Astrocyte of the spinal cord (primary cell): ENCODE data around the gene CDH6.

ENCODE experiments used
- DNase-seq: peaks from one replicate; pipeline ENCODE4 v3.0.0; 2011; ENCODE audit warnings: low read depth, low spot score
- H3K4me3 ChIP-seq: 2 replicates; pipeline ENCODE4 v1.5.1; 2011; ENCODE audit warnings: low read depth, mild to moderate bottlenecking, low read length, moderate library complexity
- in situ Hi-C: cut with HindIII; loops from 2 replicates; pipeline ENCODE4 v1.10.0; 2017; ENCODE audit warnings: low sequenced_read_pairs
- TF ChIP-seq, protein P1 (sequence below): IDR thresholded peaks from 2 replicates; pipeline ENCODE4 v1.5.1; 2012; ENCODE audit warnings: low read depth, mild to moderate bottlenecking, low read length, inconsistent platforms

Gene CDH6

DNA sequence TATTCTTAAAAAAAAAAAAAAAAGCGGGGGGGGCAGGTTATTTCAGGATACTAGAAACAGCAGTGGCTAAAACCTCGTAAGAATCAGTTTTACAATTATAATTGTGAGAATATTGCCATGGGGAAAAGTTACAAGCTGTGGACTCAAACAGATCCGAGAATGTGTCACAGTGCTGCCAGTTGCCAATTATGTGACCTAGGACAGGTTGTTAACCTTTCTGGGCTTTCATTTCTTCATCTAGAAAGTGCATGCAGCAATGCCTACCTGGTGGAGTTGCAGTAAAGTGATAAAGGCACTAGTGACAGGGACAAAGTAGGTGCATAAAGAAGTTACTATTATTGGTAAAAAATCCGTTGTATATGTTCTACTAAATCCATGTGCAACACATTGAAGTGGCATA lies 75.8 kb downstream of the CDH6 start:
- in situ Hi-C loops: no loop called here
- TF ChIP-seq, protein P1, sequence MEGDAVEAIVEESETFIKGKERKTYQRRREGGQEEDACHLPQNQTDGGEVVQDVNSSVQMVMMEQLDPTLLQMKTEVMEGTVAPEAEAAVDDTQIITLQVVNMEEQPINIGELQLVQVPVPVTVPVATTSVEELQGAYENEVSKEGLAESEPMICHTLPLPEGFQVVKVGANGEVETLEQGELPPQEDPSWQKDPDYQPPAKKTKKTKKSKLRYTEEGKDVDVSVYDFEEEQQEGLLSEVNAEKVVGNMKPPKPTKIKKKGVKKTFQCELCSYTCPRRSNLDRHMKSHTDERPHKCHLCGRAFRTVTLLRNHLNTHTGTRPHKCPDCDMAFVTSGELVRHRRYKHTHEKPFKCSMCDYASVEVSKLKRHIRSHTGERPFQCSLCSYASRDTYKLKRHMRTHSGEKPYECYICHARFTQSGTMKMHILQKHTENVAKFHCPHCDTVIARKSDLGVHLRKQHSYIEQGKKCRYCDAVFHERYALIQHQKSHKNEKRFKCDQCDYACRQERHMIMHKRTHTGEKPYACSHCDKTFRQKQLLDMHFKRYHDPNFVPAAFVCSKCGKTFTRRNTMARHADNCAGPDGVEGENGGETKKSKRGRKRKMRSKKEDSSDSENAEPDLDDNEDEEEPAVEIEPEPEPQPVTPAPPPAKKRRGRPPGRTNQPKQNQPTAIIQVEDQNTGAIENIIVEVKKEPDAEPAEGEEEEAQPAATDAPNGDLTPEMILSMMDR: no peak
- DNase-seq: no peak
- H3K4me3 ChIP-seq: no peak overlapping the region

DNA sequence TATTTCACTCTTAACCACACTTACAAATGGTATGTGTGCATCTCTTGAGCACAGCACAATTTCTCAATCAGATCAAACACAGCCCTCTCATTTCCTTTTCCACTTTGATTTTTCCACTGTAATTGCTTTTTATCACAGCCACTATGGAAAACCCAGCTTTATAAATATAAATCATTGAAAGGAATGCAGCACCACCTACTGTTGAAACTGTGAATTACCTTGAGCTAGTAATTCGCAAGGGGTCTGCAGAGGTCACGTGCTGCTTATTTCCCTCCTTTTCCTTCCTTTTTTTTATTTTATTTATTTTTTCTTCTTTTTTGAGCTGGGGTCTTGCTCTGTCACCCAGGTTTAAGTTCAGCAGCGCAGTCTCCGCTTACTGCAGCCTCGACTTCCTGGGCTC lies 76.9 kb downstream of the CDH6 start:
- DNase-seq: peak; percentile 13
- TF ChIP-seq, protein P1: peak; percentile 45
- in situ Hi-C loops: no loop called here
- no peak overlapping the region for H3K4me3 ChIP-seq

DNA sequence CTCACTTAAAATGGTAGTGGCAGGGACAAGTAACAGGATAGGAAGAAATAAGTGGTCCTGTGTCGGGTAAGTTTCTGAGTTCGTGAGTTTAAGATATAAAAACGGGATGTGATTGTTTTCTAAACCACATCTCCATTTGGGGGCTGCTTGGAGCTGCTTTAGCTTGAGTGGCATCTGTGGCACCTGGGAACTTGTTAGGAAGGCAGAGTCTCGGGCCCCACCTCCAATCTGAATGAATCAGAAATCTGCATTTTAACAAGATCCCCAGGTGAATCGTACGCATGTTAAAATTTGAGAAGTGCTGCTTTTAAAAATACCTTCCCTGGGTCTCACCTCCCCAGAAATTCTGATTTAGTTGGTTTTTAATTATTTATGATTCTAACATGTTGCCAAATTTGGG lies 78.1 kb downstream of the CDH6 start:
- no peak for DNase-seq
- in situ Hi-C loops: no loop called here
- TF ChIP-seq, protein P1: no peak
- H3K4me3 ChIP-seq: no peak overlapping the region

DNA sequence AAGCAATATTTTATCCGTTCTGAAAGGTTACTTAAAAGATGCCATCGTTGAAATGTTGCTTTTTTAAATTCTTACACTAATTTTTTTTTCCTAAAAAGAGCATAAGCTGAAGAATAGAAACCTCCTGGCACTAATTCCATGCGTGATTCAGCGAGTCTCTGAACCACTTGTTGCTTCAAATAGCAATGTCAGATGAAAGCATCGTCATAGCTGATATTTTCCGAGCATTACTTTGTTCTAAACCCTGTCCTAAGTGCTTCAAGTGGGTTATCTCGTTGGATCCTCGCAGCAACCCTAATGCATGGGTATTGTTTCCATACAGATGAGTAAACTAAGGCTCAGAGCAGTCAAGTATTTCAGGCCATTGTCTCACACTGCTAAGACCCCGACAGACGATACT lies 79.7 kb downstream of the CDH6 start:
- DNase-seq: no peak
- TF ChIP-seq, protein P1: no peak
- in situ Hi-C loops: no loop called here
- no peak overlapping the region for H3K4me3 ChIP-seq

DNA sequence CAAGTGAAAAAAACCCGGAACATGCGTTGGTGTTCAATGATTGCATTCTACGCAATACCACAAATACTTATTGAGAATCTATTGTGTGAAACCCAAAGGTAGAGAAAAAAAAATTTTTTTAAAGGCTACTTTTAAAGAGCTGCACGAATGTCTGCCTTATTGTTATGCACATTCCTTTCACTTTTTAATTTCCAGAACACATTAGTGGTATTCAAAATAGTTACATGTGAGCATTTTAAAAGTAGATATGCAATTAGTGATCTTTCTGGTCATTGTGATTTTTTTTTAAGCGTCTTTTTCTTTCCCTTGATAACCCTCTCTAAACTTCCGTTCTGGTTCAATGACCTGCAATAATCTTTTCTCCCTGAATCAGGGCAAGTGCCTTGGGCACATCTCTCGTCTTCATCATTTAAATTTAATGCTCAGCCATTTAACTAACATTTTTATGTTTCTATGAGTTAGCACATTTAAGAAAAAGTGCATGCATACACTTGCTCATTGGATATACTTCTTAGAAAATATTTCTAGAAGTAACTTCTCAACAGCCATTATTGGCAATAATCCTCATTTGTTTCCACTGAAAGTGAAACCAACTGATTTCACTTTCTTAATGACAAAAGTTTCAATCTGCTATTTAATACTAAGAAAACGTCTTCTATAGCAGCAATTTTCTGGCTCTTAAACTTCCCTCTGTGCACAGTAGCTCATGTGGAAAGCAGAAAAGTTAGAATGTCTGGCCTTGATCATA lies 80.3 kb downstream of the CDH6 start:
- DNase-seq: peak; percentile 34
- H3K4me3 ChIP-seq: no peak overlapping the region
- in situ Hi-C loops: no loop called here
- TF ChIP-seq, protein P1: no peak

DNA sequence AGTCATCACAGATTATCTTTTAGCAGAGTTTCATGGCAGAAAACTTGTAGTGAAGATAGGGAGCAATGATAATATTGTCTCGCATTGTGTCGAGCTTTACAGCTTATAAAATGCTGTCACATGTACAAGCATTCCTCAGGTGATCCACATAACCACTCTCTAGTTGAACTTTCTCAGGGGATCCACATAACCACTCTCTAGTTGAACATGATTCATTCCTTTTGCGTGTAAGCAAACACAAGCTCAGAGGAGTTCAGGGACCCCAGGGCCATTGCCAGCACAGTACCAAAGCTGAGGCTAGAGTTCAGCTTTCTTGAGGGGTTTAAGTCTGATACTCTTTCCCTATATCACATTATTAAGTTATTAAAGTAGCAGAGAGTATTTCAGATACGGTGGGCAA lies 86.7 kb downstream of the CDH6 start:
- peak; percentile 37 for DNase-seq
- TF ChIP-seq, protein P1: no peak
- H3K4me3 ChIP-seq: no peak overlapping the region
- in situ Hi-C loops: no loop called here
